Esophagus squamous epithelium (tissue), 5 donors: Measurements from ENCODE around the gene PEX7. TPM values are rescaled to one million over a fixed set of nuclear protein-coding genes. Genes with fewer than 3 reads are reported as not detected.

Experiments used
- DNase-seq: peaks from one replicate; lab custom pipeline; 2025; lab: John Stamatoyannopoulos, UW
- H3K27ac ChIP-seq, 4 donors: fragments of 200-600 bp; sonication (generic); one replicate each; pipeline ENCODE4 v1.5.1; 2016 to 2019; ENCODE audit warnings: mild to moderate bottlenecking in 1 of 4
- H3K27me3 ChIP-seq, 4 donors: fragments of 200-600 bp; sonication (generic); 1 replicate in 3 of 4; 2 replicates in 1 of 4; pipeline versions ENCODE4 v1.5.1 to v1.6.0; 2017 to 2021; ENCODE audit warnings: antibody characterized with exemption in 1 of 4
- H3K36me3 ChIP-seq, 3 donors: fragments of 200-600 bp; sonication (generic); one replicate each; pipeline ENCODE4 v1.5.1; 2016 to 2019
- H3K4me1 ChIP-seq, 3 donors: fragments of 200-600 bp; sonication (generic); one replicate each; pipeline ENCODE4 v1.5.1; 2017 to 2019
- H3K4me3 ChIP-seq, 4 donors: fragments of 200-600 bp; sonication (generic); 1 replicate in 3 of 4; 2 replicates in 1 of 4; pipeline ENCODE4 v1.5.1; 2016 to 2019; ENCODE audit warnings: mild to moderate bottlenecking in 2 of 4, moderate library complexity in 1 of 4
- H3K9me3 ChIP-seq, 3 donors: fragments of 200-600 bp; sonication (generic); one replicate each; pipeline ENCODE4 v1.5.1; 2016 to 2019
- CTCF ChIP-seq, 6 experiments: fragments of 450-650 bp in 4 of 6; fragments of 200-600 bp in 2 of 6; sonication (generic) in 2 of 6; IDR thresholded peaks; one replicate each; pipeline ENCODE4 v1.5.1; 2016 to 2019; ENCODE audit warnings: antibody characterized with exemption in 6 of 6, mild to moderate bottlenecking in 4 of 6, moderate library complexity in 4 of 6
- POLR2A ChIP-seq, 4 donors: fragments of 450-650 bp; IDR thresholded peaks; one replicate each; pipeline ENCODE4 v1.6.1; 2017; ENCODE audit warnings: antibody characterized with exemption in 4 of 4, mild to moderate bottlenecking in 4 of 4, moderate library complexity in 3 of 4
- WGBS, 2 donors: methylation state at CpG; one replicate each; pipeline ENCODE4 v1.1.5; 2018; 5-methylcytosine and 5-hydroxymethylcytosine counted together
- intact Hi-C: fragments of 100-400 bp; cut with DNase I; formaldehyde crosslinking; loops from one replicate; pipeline ENCODE4 v1.15.0; 2022
- total RNA-seq, 4 donors: library from RNA; depleted of rRNA; stranded (reverse); fragments of >200 nt; gene quantifications; one replicate each; pipeline ENCODE4 v1.1.0, GENCODE V29; 2016
- donor health status: DM: yes; HTN: yes; CAD: no.

The PEX7 gene
- total RNA-seq, 4 donors from 2014 or later: 5.4 to 14.2 (median 11.8) TPM

- Histone ChIP-seq H3K36me3 (peaks cover 0 to 9% (median 7%) of the 10 kb centered on the region in 3 donors), H3K27ac (no peak overlapping the region), H3K4me1 (no peaks in the 10 kb centered on the region), H3K27me3 (no peaks in the 10 kb centered on the region), H3K4me3 (no peak overlapping the region), H3K9me3 (no peaks in the 10 kb centered on the region)
- WGBS, 2 donors: 85 to 90% methylated on average over 1 of the region's 1 CpG
- intact Hi-C loops: no loop called here
- no peak for DNase-seq
- TF ChIP-seq POLR2A (IDR thresholded peaks at IDR 0.05) (no peak), CTCF (IDR thresholded peaks at IDR 0.05) (no peak)
Observed at GRCh38 chr6:136860043-136860442, 37.7 kb downstream of the PEX7 start.

- TF ChIP-seq POLR2A (IDR thresholded peaks at IDR 0.05) (no peak), CTCF (IDR thresholded peaks at IDR 0.05) (no peak)
- intact Hi-C loops: no loop called here
- Histone ChIP-seq H3K4me3 (no peak overlapping the region), H3K4me1 (no peaks in the 10 kb centered on the region), H3K36me3 (no peaks in the 10 kb centered on the region), H3K9me3 (no peaks in the 10 kb centered on the region), H3K27me3 (no peaks in the 10 kb centered on the region), H3K27ac (no peak overlapping the region)
- DNase-seq: no peak
- 100% methylated on average over 1 of the region's 1 CpG for WGBS, 2 donors
Observed at GRCh38 chr6:136862662-136863061, 40.3 kb downstream of the PEX7 start.

- intact Hi-C loops: no loop called here
- TF ChIP-seq POLR2A (IDR thresholded peaks at IDR 0.05): no peak
- H3K9me3 ChIP-seq: no peaks in the 10 kb centered on the region
- no peak overlapping the region for H3K4me3 ChIP-seq
- no peak for DNase-seq
- H3K27me3 ChIP-seq: no peaks in the 10 kb centered on the region
- 77 to 88% methylated on average over 5 of the region's 5 CpGs for WGBS, 2 donors
- no peaks in the 10 kb centered on the region for H3K4me1 ChIP-seq
- H3K36me3 ChIP-seq: no peaks in the 10 kb centered on the region
- no peak overlapping the region for H3K27ac ChIP-seq
Observed at GRCh38 chr6:136863752-136864151, 41.4 kb downstream of the PEX7 start.

- Histone ChIP-seq H3K27ac (no peak overlapping the region), H3K4me1 (no peaks in the 10 kb centered on the region), H3K36me3 (no peaks in the 10 kb centered on the region), H3K9me3 (no peaks in the 10 kb centered on the region), H3K4me3 (no peak overlapping the region), H3K27me3 (no peaks in the 10 kb centered on the region)
- no peak for DNase-seq
- no peak for TF ChIP-seq CTCF (IDR thresholded peaks at IDR 0.05)
- no peak for TF ChIP-seq POLR2A (IDR thresholded peaks at IDR 0.05)
- intact Hi-C loops: no loop called here
- WGBS, 2 donors: 89 to 95% methylated on average over 4 of the region's 4 CpGs
Observed at GRCh38 chr6:136864676-136865075, 42.3 kb downstream of the PEX7 start.

GRCh38 chr6:136866872-136867416 is 44.6 kb downstream of the PEX7 start:
- intact Hi-C loops: no loop called here
- Histone ChIP-seq H3K4me3 (no peak overlapping the region), H3K27ac (no peak overlapping the region), H3K9me3 (no peaks in the 10 kb centered on the region), H3K27me3 (no peaks in the 10 kb centered on the region), H3K4me1 (no peaks in the 10 kb centered on the region), H3K36me3 (peaks cover 0 to 17% (median 0%) of the 10 kb centered on the region in 3 donors)
- 84 to 86% methylated on average over 4 of the region's 4 CpGs for WGBS, 2 donors
- no peak for DNase-seq
- TF ChIP-seq POLR2A (IDR thresholded peaks at IDR 0.05): no peak
- no peak for TF ChIP-seq CTCF (IDR thresholded peaks at IDR 0.05)

- TF ChIP-seq POLR2A (IDR thresholded peaks at IDR 0.05) (no peak), CTCF (IDR thresholded peaks at IDR 0.05) (no peak)
- Histone ChIP-seq H3K4me3 (no peak overlapping the region), H3K27me3 (no peaks in the 10 kb centered on the region), H3K36me3 (peaks cover 0 to 42% (median 4%) of the 10 kb centered on the region in 3 donors), H3K4me1 (no peaks in the 10 kb centered on the region), H3K27ac (no peak overlapping the region), H3K9me3 (peaks cover 7 to 18% (median 13%) of the 10 kb centered on the region in 3 donors)
- intact Hi-C loops: no loop called here
- 48 to 58% methylated on average over 2 of the region's 2 CpGs for WGBS, 2 donors
- DNase-seq: no peak
Observed at GRCh38 chr6:136869451-136869850, 47.1 kb downstream of the PEX7 start.
